ENCODE measurements around the gene IL36A. TPM values are rescaled to one million over a fixed set of nuclear protein-coding genes. Genes with fewer than 3 reads are reported as not detected.
A peak's percentile ranks its signal among the peaks of the same experiment; 100 is the strongest.

The IL36A gene
- total RNA-seq, 1 experiment from 2014 or later, result not detected

GRCh38 chr2:112972423-112973086 is 32.7 kb upstream of the IL36A start:
- Histone ChIP-seq H3K36me3 (ENCODE audit: low read depth, low read length) (no peaks in the 10 kb centered on the region), H3K27ac (ENCODE audit: low read length) (peak overlapping the region; percentile 67), H3F3A (ENCODE audit: low read length, unreplicated experiment) (no peaks in the 10 kb centered on the region), H3K4me3 (ENCODE audit: low read length) (no peak overlapping the region), H2AFZ (ENCODE audit: low read length) (no peak overlapping the region), H3K9me3 (ENCODE audit: low read length) (no peaks in the 10 kb centered on the region), H4K20me1 (ENCODE audit: low read length) (no peaks in the 10 kb centered on the region), H3K9me2 (replicated peaks; ENCODE audit: low read length) (no peaks in the 10 kb centered on the region), H3K4me2 (ENCODE audit: low read length) (0 out of 2 replicates have a peak overlapping the region, but pooled peaks have one; percentile 6), H3K79me2 (ENCODE audit: low read length) (no peaks in the 10 kb centered on the region), H3K27me3 (ENCODE audit: low read length) (no peaks in the 10 kb centered on the region), H3K4me1 (ENCODE audit: insufficient read depth, low read length) (peaks cover 19% of the 10 kb centered on the region), H3K9ac (ENCODE audit: low read length) (no peak overlapping the region)
- peak; percentile 64 for DNase-seq
- TF ChIP-seq CTCF (conservative IDR thresholded peaks at IDR 0.05; ENCODE audit: low read depth, low read length) (no peak), EZH2 (IDR thresholded peaks at IDR 0.05; ENCODE audit: low read length, unreplicated experiment) (no peak), EZH2phosphoT487 (IDR thresholded peaks at IDR 0.05; ENCODE audit: borderline replicate concordance, low read length) (no peak)
- ChIA-PET POLR2A (ENCODE audit: unreplicated experiment) (no interaction called here), CTCF (no interaction called here)
- intact Hi-C loops (cut with micrococcal nuclease), result loop anchor here (5.0 kb wide), 1 partner anchor 105 kb away; no protein-coding TSS in a partner anchor
- ATAC-seq, result peak; percentile 29; the same call in 1 of the 2 replicates
- BruUV-seq (replicated peaks), result no TSS peak

DNA sequence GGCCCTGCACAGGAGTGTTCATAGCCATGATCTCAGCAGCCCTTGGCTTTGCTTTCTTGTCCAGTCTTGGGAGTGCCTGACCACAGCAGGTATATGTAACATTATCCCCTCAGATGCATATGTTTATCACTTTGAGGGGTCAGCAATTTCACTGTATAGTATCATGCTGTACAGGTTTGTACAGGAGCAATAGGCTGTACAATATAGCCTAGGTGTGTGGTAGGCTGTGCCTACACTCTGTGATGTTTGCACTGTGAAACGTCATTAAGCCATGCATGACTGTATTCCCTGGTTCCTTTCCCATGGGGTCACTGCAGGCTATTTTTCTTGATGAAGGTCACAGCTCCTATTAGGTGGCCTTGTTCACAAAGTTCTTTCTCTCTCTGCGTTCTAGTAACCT is 32.1 kb upstream of the IL36A start:
- Histone ChIP-seq H3K27me3 (ENCODE audit: low read length) (no peaks in the 10 kb centered on the region), H3K4me3 (ENCODE audit: low read length) (no peak overlapping the region), H3K9ac (ENCODE audit: low read length) (no peak overlapping the region), H3K9me3 (ENCODE audit: low read length) (no peaks in the 10 kb centered on the region), H2AFZ (ENCODE audit: low read length) (no peak overlapping the region), H3K9me2 (replicated peaks; ENCODE audit: low read length) (no peaks in the 10 kb centered on the region), H3K4me1 (ENCODE audit: insufficient read depth, low read length) (peaks cover 19% of the 10 kb centered on the region), H3K27ac (ENCODE audit: low read length) (peak overlapping the region; percentile 67), H3K79me2 (ENCODE audit: low read length) (no peaks in the 10 kb centered on the region), H4K20me1 (ENCODE audit: low read length) (no peaks in the 10 kb centered on the region), H3K36me3 (ENCODE audit: low read depth, low read length) (no peaks in the 10 kb centered on the region), H3F3A (ENCODE audit: low read length, unreplicated experiment) (no peaks in the 10 kb centered on the region), H3K4me2 (ENCODE audit: low read length) (0 out of 2 replicates have a peak overlapping the region, but pooled peaks have one; percentile 6)
- no TSS peak for BruUV-seq (replicated peaks)
- ChIA-PET POLR2A (ENCODE audit: unreplicated experiment) (no interaction called here), CTCF (no interaction called here)
- intact Hi-C loops (cut with micrococcal nuclease), result loop anchor here (5.0 kb wide), 1 partner anchor 104 kb away; no protein-coding TSS in a partner anchor
- TF ChIP-seq EZH2 (IDR thresholded peaks at IDR 0.05; ENCODE audit: low read length, unreplicated experiment) (no peak), CTCF (conservative IDR thresholded peaks at IDR 0.05; ENCODE audit: low read depth, low read length) (no peak), EZH2phosphoT487 (IDR thresholded peaks at IDR 0.05; ENCODE audit: borderline replicate concordance, low read length) (no peak)
- ATAC-seq (peak; percentile 56), DNase-seq (peak; percentile 21)

GRCh38 chr2:112977559-112978056 is 27.7 kb upstream of the IL36A start, which contains the start of gene IL36G:
TSS of gene IL36G (plus strand) at chr2:112978006. CDS start at chr2:112978639, 633 bp downstream.
- intact Hi-C loops (cut with micrococcal nuclease), result no loop called here
- Histone ChIP-seq H3K9me2 (replicated peaks; ENCODE audit: low read length) (no peaks in the 10 kb centered on the region), H3K9me3 (ENCODE audit: low read length) (no peaks in the 10 kb centered on the region), H3K4me2 (ENCODE audit: low read length) (no peak within 1 kb of the TSS), H3K4me3 (ENCODE audit: low read length) (no peak within 1 kb of the TSS), H3K27ac (ENCODE audit: low read length) (no peak within 1 kb of the TSS), H3K79me2 (ENCODE audit: low read length) (no peaks in the 10 kb centered on the region), H3K4me1 (ENCODE audit: insufficient read depth, low read length) (peaks cover 10% of the 10 kb centered on the region; the same call in 1 of the 2 replicates), H3K36me3 (ENCODE audit: low read depth, low read length) (no peaks in the 10 kb centered on the region), H3K9ac (ENCODE audit: low read length) (no peak within 1 kb of the TSS), H3K27me3 (ENCODE audit: low read length) (peaks cover 13% of the 10 kb centered on the region; the same call in 1 of the 2 replicates), H2AFZ (ENCODE audit: low read length) (no peak within 1 kb of the TSS), H4K20me1 (ENCODE audit: low read length) (no peaks in the 10 kb centered on the region), H3F3A (ENCODE audit: low read length, unreplicated experiment) (no peaks in the 10 kb centered on the region)
- no TSS peak for BruUV-seq (replicated peaks)
- no peak for TF ChIP-seq EZH2 (IDR thresholded peaks at IDR 0.05; ENCODE audit: low read length, unreplicated experiment)
- no peak for TF ChIP-seq CTCF (conservative IDR thresholded peaks at IDR 0.05; ENCODE audit: low read depth, low read length)
- no peak for TF ChIP-seq EZH2phosphoT487 (IDR thresholded peaks at IDR 0.05; ENCODE audit: borderline replicate concordance, low read length)
- no peak for DNase-seq
- ChIA-PET CTCF (no interaction called here), POLR2A (ENCODE audit: unreplicated experiment) (no interaction called here)
- ATAC-seq, result no peak

Measured in PC-3 (cell line).